Lower lobe of right lung (tissue), 2 donors: ENCODE results near the gene CACNB2. TPM values are rescaled to one million over a fixed set of nuclear protein-coding genes. Genes with fewer than 3 reads are reported as not detected.

Source experiments
- ATAC-seq, 2 donors: fragments of 200-7000 bp; cut with Tn5 transposase; one replicate each; pipeline ENCODE4 v1.9.1; 2020 to 2022; ENCODE audit warnings: mild to moderate bottlenecking in 2 of 2, moderate library complexity in 2 of 2
- DNase-seq: peaks from one replicate; pipeline ENCODE4 v3.0.0-alpha.2; 2020
- H3K27ac ChIP-seq: fragments of 200-600 bp; one replicate; pipeline ENCODE4 v1.8.0; 2022
- H3K27me3 ChIP-seq: fragments of 200-600 bp; one replicate; pipeline ENCODE4 v1.8.0; 2022; ENCODE audit warnings: low read depth
- H3K36me3 ChIP-seq: fragments of 200-600 bp; one replicate; pipeline ENCODE4 v1.8.0; 2022; ENCODE audit warnings: mild to moderate bottlenecking
- H3K4me1 ChIP-seq: fragments of 200-600 bp; one replicate; pipeline ENCODE4 v1.8.0; 2022
- H3K4me3 ChIP-seq: fragments of 200-600 bp; one replicate; pipeline ENCODE4 v1.8.0; 2022; ENCODE audit warnings: mild to moderate bottlenecking
- H3K9me3 ChIP-seq: fragments of 200-600 bp; one replicate; pipeline ENCODE4 v1.8.0; 2022
- intact Hi-C: fragments of 100-400 bp; cut with DNase I; formaldehyde crosslinking; loops from one replicate; pipeline ENCODE4 v1.11.0; 2022
- total RNA-seq: library from RNA; stranded (reverse); fragmentation: NEBNext Ultra II Directional; extraction: Animal tissue kit (Norgen Biotek cat#: 25700); gene quantifications from one replicate; pipeline ENCODE4 v1.2.1, GENCODE V29; 2021
- TF ChIP-seq, protein P1 (sequence below): fragments of 200-600 bp; IDR thresholded peaks from one replicate; pipeline ENCODE4 v1.8.0; 2022; ENCODE audit warnings: antibody characterized with exemption, mild to moderate bottlenecking
- donor health status: DM: no; HTN: yes; CAD: no; lungs with severe emphysema.

CACNB2 gene
- total RNA-seq, 1 donor from 2014 or later = 1.4 TPM

DNA sequence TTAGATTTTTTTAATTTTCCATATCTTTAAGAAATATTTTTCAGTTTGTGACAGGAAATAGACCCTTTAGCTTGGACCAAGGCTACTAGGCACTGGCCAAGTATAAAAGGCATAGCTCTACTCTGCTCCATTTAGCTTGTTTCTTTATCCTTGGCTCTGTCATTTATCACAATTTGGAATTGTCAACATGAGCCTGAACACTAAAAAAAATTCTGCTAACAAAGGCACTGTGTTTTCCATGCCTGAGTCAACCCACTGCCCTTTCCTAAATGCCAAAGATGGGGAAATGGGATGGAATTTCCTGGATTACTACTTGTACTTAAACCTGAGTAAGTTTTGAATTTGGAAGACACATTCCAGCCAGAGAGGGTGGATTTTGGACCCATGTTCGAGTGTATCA lies 382.8 kb downstream of the CACNB2 start:
- intact Hi-C loops = no loop called here

DNA sequence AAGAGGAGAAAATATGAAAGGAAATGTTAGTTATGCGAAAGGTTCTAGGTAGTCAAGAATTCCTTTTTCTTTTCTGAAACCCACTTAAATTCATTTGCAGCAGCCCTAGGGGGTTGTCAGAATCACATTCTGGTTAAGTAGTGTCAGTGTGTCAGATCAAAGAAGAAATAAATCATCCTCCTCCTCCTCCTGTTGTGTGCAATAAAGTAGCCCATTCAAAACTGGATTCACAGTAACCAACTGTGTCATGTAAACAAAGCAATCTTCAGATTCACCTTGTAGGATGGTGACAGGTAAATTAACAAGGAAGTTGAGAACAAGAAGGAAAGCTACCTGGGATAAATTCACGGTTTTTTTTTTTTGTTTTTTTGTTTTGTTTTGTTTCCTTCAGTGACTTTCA lies 383.6 kb downstream of the CACNB2 start:
- no peak for DNase-seq
- TF ChIP-seq, protein P1, sequence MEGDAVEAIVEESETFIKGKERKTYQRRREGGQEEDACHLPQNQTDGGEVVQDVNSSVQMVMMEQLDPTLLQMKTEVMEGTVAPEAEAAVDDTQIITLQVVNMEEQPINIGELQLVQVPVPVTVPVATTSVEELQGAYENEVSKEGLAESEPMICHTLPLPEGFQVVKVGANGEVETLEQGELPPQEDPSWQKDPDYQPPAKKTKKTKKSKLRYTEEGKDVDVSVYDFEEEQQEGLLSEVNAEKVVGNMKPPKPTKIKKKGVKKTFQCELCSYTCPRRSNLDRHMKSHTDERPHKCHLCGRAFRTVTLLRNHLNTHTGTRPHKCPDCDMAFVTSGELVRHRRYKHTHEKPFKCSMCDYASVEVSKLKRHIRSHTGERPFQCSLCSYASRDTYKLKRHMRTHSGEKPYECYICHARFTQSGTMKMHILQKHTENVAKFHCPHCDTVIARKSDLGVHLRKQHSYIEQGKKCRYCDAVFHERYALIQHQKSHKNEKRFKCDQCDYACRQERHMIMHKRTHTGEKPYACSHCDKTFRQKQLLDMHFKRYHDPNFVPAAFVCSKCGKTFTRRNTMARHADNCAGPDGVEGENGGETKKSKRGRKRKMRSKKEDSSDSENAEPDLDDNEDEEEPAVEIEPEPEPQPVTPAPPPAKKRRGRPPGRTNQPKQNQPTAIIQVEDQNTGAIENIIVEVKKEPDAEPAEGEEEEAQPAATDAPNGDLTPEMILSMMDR = no peak
- Histone ChIP-seq H3K9me3 (no peaks in the 10 kb centered on the region), H3K27ac (no peak overlapping the region), H3K36me3 (no peaks in the 10 kb centered on the region), H3K4me1 (no peaks in the 10 kb centered on the region), H3K4me3 (no peak overlapping the region), H3K27me3 (no peaks in the 10 kb centered on the region)
- ATAC-seq = no peak
- intact Hi-C loops = no loop called here

More for the DNA sequence above, 382.8 kb downstream of the CACNB2 start:
- TF ChIP-seq, protein P1 = no peak
- no peaks in the 10 kb centered on the region for H3K27me3 ChIP-seq
- no peaks in the 10 kb centered on the region for H3K36me3 ChIP-seq
- no peak overlapping the region for H3K27ac ChIP-seq
- H3K9me3 ChIP-seq = no peaks in the 10 kb centered on the region
- H3K4me1 ChIP-seq = no peaks in the 10 kb centered on the region
- ATAC-seq (no peak), DNase-seq (no peak)
- H3K4me3 ChIP-seq = no peak overlapping the region

DNA sequence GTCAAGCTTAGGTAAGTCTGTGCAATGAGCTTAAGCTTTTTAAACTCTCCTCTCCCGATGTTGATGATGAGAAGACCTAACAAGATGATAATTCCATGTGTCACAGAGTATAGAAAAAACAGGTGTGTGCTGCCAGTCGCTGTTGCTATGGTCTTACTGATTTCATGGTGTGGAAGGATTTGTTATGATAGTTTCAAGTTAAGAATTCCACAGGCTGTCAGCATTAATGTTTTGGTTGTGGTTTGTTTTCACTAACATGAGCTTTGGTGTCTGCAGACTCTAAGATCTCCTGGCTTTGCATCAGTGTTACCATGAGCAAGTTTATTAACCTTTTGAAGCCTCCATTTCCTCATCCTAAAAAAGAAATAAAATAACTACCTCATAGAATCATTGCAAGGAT lies 387.5 kb downstream of the CACNB2 start:
- DNase-seq (no peak), ATAC-seq (no peak)
- no peaks in the 10 kb centered on the region for H3K36me3 ChIP-seq
- no peaks in the 10 kb centered on the region for H3K4me1 ChIP-seq
- H3K9me3 ChIP-seq = no peaks in the 10 kb centered on the region
- no peak overlapping the region for H3K4me3 ChIP-seq
- intact Hi-C loops = no loop called here
- no peaks in the 10 kb centered on the region for H3K27me3 ChIP-seq
- TF ChIP-seq, protein P1 = no peak
- H3K27ac ChIP-seq = no peak overlapping the region

DNA sequence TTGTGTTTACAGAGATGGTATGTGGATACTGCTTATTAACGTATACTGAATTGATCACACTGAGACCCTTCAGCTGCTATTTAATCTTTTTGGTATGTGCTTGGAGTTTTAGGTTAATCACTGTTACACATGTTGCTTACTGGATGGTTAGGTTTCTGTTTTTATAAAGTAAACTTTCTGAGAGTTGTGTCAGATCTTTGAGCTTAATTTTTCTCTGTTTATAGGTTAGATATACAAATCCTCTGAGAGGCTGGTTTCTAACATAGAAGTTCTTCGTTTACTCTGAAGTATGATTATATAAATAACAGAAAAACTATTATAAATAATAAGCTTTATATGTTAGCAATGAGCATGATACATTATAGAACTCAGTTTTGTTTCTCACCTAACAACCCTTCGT lies 388.1 kb downstream of the CACNB2 start:
- TF ChIP-seq, protein P1 = no peak
- Histone ChIP-seq H3K36me3 (no peaks in the 10 kb centered on the region), H3K4me1 (no peaks in the 10 kb centered on the region), H3K9me3 (no peaks in the 10 kb centered on the region), H3K4me3 (no peak overlapping the region), H3K27me3 (no peaks in the 10 kb centered on the region), H3K27ac (no peak overlapping the region)
- intact Hi-C loops = no loop called here
- ATAC-seq (no peak), DNase-seq (no peak)

DNA sequence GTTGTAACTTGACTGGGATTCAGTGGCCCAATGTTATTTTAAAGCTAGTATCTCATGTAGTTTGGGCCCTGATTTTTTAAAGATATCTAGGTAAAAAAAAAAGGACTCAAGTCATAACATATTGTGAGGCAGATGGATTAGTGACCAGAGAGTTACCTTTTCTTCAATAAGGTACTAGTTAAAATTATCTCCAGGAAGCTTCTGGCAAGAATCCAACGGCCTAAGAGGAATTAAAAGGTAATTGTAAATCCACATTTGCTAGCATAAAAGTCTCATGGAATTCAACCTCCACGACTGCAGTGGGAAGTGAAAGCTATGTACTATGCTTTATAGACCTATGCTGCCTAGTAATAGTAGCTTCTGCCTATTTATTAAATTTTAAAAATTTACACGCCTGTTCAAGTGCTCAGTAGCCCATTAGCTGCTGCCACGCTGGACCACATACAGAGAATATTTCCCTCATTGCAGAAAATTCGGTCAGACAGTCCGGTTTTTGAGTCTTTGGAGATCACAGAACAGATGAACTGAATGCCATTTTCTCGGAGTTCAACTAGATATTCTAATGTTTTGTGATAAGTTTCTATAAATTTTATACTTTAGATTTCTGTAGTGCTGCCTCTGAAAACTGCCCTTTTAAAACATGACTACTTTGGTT lies 392.8 kb downstream of the CACNB2 start:
- TF ChIP-seq, protein P1 = no peak
- DNase-seq (no peak), ATAC-seq (no peak)
- no peaks in the 10 kb centered on the region for H3K4me1 ChIP-seq
- H3K4me3 ChIP-seq = no peak overlapping the region
- intact Hi-C loops = no loop called here
- peaks cover 6% of the 10 kb centered on the region for H3K36me3 ChIP-seq
- H3K9me3 ChIP-seq = no peaks in the 10 kb centered on the region
- H3K27ac ChIP-seq = no peak overlapping the region
- H3K27me3 ChIP-seq = no peaks in the 10 kb centered on the region
